RWPE2 (cell line): ENCODE results near the gene FBF1.
A peak's percentile ranks its signal among the peaks of the same experiment; 100 is the strongest.

Source experiments
- ATAC-seq: fragments of 200-7000 bp; cut with Tn5 transposase; 3 replicates; pipeline ENCODE4 v1.9.1; 2021; ENCODE audit warnings: low read depth
- DNase-seq: peaks from one replicate; pipeline ENCODE4 v3.0.0-alpha.2; 2020; ENCODE audit warnings: low spot score
- H3K27ac ChIP-seq: fragments of 450-650 bp; 2 replicates; pipeline ENCODE4 v1.5.1; 2017; ENCODE audit warnings: mild to moderate bottlenecking; ENCODE audit not compliant: poor library complexity, severe bottlenecking
- H3K27me3 ChIP-seq: fragments of 250-450 bp; sonication (Bioruptor Pico); 2 replicates; pipeline ENCODE4 v1.5.1; 2021; ENCODE audit warnings: mild to moderate bottlenecking, moderate library complexity; ENCODE audit not compliant: insufficient read depth, poor library complexity, severe bottlenecking
- H3K36me3 ChIP-seq: fragments of 250-450 bp; sonication (Bioruptor Pico); 2 replicates; pipeline ENCODE4 v1.5.1; 2020; ENCODE audit warnings: low read depth, mild to moderate bottlenecking, moderate library complexity
- H3K4me1 ChIP-seq: fragments of 250-450 bp; sonication (Bioruptor Pico); 2 replicates; pipeline ENCODE4 v1.5.1; 2021; ENCODE audit warnings: mild to moderate bottlenecking, moderate library complexity; ENCODE audit not compliant: insufficient read depth, poor library complexity, severe bottlenecking
- H3K4me3 ChIP-seq: fragments of 250-450 bp; sonication (Bioruptor Pico); 2 replicates; pipeline ENCODE4 v1.5.1; 2021; ENCODE audit warnings: mild to moderate bottlenecking, moderate library complexity; ENCODE audit not compliant: severe bottlenecking
- H3K9me3 ChIP-seq: fragments of 250-450 bp; sonication (Bioruptor Pico); 2 replicates; pipeline ENCODE4 v1.5.1; 2021; ENCODE audit warnings: mild to moderate bottlenecking, moderate library complexity; ENCODE audit not compliant: severe bottlenecking
- TF ChIP-seq, protein P1 (sequence below): fragments of 450-650 bp; IDR thresholded peaks from one replicate; pipeline ENCODE4 v1.5.1; 2017; ENCODE audit warnings: mild to moderate bottlenecking, moderate library complexity; ENCODE audit not compliant: poor library complexity, severe bottlenecking

Gene FBF1, protein sequence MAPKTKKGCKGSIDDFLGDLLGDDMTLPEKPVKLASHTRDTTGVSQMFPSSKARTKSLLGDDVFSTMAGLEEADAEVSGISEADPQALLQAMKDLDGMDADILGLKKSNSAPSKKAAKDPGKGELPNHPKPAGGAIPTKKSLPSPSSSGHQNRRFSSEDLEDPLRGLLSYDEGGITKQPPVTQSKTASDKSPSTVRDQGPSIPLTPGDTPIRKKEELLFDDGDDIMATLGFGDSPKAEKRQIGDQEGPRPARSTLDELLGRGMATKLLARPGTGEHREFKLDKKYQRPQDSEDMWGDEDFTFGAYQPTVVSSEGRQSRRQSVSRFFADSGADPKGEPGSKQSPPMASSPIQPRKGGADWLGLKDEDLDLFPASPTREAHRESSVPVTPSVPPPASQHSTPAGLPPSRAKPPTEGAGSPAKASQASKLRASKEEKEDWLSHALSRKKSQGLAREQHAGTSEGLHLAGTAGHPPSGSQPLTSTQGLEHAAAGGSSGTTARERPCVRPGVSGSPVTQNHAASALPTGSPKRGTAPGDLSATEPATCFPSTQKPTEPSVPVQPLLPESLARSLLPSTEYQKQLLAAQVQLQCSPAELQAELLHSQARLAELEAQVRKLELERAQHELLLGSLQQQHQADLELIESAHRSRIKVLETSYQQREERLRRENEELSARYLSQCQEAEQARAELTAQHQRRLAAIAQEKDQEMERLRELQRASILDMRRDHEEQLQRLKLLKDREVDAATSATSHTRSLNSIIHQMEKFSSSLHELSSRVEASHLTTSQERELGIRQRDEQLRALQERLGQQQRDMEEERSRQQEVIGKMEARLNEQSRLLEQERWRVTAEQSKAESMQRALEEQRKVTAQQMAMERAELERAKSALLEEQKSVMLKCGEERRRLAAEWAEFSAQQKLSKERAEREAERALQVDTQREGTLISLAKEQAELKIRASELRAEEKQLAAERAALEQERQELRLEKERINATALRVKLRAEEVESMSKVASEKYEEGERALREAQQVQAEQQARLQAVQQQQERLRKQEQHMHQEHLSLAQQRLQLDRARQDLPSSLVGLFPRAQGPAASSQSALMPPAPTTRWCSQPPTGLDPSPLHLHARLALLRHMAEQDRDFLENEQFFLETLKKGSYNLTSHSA

DNA sequence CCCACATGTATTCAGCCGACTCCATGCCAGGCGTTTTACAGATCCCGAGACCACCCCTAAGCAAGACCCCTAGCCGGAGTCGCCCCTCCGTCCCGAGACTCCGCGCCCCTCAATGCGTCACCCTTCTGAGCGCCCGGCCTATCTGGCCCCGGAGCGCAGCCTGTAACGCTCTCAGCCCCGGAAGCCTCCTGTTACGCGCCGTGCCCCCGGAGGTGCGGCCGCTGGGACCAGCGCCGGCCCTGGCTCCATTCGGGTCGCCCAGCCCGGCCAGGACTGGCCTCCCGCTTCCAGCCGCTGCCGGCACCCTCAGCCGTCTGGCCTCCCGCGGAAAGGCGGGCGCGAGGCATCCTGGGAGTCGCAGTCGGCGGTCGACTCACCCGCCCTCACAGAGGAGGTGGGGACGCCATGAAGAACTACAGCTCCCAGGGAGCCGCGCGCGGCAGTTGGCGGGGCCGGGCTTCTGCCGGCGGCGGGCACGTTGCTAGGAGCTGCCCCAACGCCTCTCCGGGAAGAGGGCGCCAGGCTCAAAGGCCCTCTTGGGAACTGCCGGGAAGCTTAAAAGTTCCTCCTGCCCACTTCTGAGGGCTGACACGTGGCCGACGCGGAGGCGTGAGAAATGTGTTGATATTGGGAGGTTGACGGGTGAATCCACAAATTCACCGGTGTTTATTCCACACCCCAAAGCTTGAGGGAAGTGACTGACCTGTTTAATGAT, at the start of gene FBF1:
Gene FBF1, minus strand, starts transcription at position 316 of the 715 bp plus-strand sequence. CDS start 2,893 bp downstream, outside the sequence.
- Histone ChIP-seq H3K4me1 (no peaks in the 10 kb centered on the region), H3K4me3 (peak within 1 kb of the TSS; percentile 52), H3K27ac (peak within 1 kb of the TSS; percentile 32), H3K27me3 (no peaks in the 10 kb centered on the region), H3K36me3 (no peaks in the 10 kb centered on the region; the same call in 1 of the 2 replicates), H3K9me3 (no peaks in the 10 kb centered on the region)
- ATAC-seq: peak; percentile 99
- DNase-seq: peak; percentile 97
- TF ChIP-seq, protein P1, sequence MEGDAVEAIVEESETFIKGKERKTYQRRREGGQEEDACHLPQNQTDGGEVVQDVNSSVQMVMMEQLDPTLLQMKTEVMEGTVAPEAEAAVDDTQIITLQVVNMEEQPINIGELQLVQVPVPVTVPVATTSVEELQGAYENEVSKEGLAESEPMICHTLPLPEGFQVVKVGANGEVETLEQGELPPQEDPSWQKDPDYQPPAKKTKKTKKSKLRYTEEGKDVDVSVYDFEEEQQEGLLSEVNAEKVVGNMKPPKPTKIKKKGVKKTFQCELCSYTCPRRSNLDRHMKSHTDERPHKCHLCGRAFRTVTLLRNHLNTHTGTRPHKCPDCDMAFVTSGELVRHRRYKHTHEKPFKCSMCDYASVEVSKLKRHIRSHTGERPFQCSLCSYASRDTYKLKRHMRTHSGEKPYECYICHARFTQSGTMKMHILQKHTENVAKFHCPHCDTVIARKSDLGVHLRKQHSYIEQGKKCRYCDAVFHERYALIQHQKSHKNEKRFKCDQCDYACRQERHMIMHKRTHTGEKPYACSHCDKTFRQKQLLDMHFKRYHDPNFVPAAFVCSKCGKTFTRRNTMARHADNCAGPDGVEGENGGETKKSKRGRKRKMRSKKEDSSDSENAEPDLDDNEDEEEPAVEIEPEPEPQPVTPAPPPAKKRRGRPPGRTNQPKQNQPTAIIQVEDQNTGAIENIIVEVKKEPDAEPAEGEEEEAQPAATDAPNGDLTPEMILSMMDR: no peak

DNA sequence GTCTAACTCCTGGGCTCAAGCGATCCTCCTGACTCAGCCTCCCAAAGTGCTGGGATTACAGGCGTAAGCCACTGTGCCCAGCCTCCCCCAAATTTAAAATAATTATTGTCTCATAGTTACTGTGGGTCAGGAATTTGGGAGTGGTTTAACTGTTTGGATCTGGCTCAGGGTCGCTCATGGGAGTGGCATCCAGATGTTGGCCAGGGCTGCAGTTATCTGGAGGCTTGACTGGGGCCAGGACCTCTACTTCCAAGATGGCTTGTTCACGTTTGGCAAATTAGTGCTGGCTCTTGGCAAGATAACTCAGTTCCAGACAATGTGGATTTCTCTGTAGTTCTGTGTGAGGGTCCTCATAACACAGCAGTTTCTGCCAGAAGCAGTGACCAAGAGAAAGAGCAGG, 46.2 kb upstream of the FBF1 start:
- ATAC-seq (no peak), DNase-seq (no peak)
- Histone ChIP-seq H3K27me3 (no peaks in the 10 kb centered on the region), H3K27ac (no peak overlapping the region), H3K36me3 (no peaks in the 10 kb centered on the region), H3K9me3 (no peaks in the 10 kb centered on the region), H3K4me1 (peaks cover 5% of the 10 kb centered on the region), H3K4me3 (no peak overlapping the region)
- TF ChIP-seq, protein P1: no peak

DNA sequence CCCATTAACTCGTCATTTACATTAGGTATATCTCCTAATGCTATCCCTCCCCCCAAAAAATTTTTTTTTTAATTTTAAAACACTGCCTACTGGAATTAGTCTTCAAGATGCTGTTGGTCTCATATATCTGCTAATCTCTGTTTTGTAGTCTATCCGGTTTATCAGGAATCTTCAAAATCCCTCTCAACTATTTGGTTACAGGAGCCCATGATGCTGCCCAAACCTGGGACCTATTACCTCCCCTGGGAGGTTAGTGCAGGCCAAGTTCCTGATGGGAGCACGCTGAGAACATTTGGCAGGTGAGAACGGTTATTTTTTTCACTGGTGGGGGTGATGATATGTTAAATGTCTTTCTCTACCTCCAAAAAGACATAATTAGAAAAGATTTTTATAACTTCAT, 45.1 kb upstream of the FBF1 start:
- Histone ChIP-seq H3K27me3 (no peaks in the 10 kb centered on the region), H3K4me1 (peaks cover 5% of the 10 kb centered on the region), H3K27ac (no peak overlapping the region), H3K9me3 (no peaks in the 10 kb centered on the region), H3K4me3 (no peak overlapping the region), H3K36me3 (no peaks in the 10 kb centered on the region)
- DNase-seq: no peak
- TF ChIP-seq, protein P1: no peak
- ATAC-seq: no peak

DNA sequence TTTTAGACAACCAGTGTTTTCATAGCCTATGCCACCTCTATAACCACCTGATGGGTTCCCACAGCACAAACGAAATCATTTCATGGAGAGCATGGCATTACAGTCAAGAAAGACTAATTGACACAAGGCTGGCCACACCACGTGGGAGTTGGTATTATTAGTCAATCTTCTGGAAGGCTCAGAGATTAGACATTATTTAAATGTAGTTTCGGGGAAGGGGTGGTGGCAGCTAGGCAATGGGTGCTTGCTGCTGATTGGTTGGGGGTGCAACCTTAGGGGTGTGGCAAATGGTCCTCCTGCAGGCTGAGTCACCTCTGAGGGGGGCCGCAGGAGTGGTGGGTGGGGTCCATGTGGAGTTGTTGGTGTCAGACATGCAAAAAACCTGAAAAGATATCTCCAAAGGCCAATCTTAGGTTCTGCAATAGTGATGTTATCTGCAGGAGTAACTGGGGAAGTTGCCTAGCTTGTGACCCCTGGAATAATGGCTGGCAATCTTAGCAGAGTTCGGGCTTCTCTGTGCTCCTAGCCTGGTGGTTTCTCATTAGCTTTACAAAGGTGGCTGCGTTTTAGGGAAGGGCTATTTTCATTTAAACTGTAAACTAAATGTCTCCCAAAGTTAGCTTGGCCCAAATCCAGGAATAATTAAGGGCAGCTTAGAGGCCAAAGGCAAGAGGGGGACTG, 42.8 kb upstream of the FBF1 start:
- Histone ChIP-seq H3K36me3 (no peaks in the 10 kb centered on the region), H3K4me1 (peaks cover 5% of the 10 kb centered on the region), H3K9me3 (no peaks in the 10 kb centered on the region), H3K4me3 (no peak overlapping the region), H3K27ac (no peak overlapping the region), H3K27me3 (no peaks in the 10 kb centered on the region)
- TF ChIP-seq, protein P1: no peak
- ATAC-seq (no peak), DNase-seq (no peak)
